H9 (cell line): ENCODE results near the gene SLC43A1. TPM values are rescaled to one million over a fixed set of nuclear protein-coding genes. Genes with fewer than 3 reads are reported as not detected.
A peak's percentile ranks its signal among the peaks of the same experiment; 100 is the strongest.

Experiments used
- DNase-seq: peaks from one replicate; pipeline ENCODE4 v3.0.0-alpha.2; 2017
- H2AFZ ChIP-seq: one replicate; pipeline ENCODE4 v1.6.1; 2013; ENCODE audit warnings: mild to moderate bottlenecking, low read length, control low read depth, moderate library complexity
- H2AK5ac ChIP-seq: 2 replicates; pipeline ENCODE4 v1.6.1; 2013; ENCODE audit warnings: low read length, control low read depth, mixed read lengths; ENCODE audit not compliant: insufficient read length
- H2BK120ac ChIP-seq: one replicate; pipeline ENCODE4 v1.6.1; 2013; ENCODE audit warnings: low read depth, mild to moderate bottlenecking, low read length, control low read depth, inconsistent platforms; ENCODE audit not compliant: poor library complexity, severe bottlenecking
- H2BK12ac ChIP-seq: 2 replicates; pipeline ENCODE4 v1.6.1; 2013; ENCODE audit warnings: low read length, control low read depth, mixed read lengths, low read depth; ENCODE audit not compliant: insufficient read length
- H2BK15ac ChIP-seq: 2 replicates; pipeline ENCODE4 v1.6.1; 2013; ENCODE audit warnings: low read depth, low read length, control low read depth
- H2BK20ac ChIP-seq: one replicate; pipeline ENCODE4 v1.6.1; 2013; ENCODE audit warnings: low read depth, mild to moderate bottlenecking, low read length, control low read depth, inconsistent platforms; ENCODE audit not compliant: poor library complexity, severe bottlenecking
- H2BK5ac ChIP-seq: 2 replicates; pipeline ENCODE4 v1.6.1; 2013; ENCODE audit warnings: low read length, control low read depth, mixed read lengths; ENCODE audit not compliant: insufficient read length
- H3K14ac ChIP-seq: 2 replicates; pipeline ENCODE4 v1.6.1; 2013; ENCODE audit warnings: low read length, control low read depth; ENCODE audit not compliant: insufficient read depth
- H3K18ac ChIP-seq: 2 replicates; pipeline ENCODE4 v1.6.1; 2013; ENCODE audit warnings: low read depth, mild to moderate bottlenecking, mixed read lengths, low read length, control low read depth; ENCODE audit not compliant: insufficient read length
- H3K23ac ChIP-seq: 2 replicates; pipeline ENCODE4 v1.6.1; 2013; ENCODE audit warnings: low read length, control low read depth, mixed read lengths, low read depth; ENCODE audit not compliant: insufficient read length
- H3K23me2 ChIP-seq: 2 replicates; pipeline ENCODE4 v1.6.1; 2013; ENCODE audit warnings: low read depth, mild to moderate bottlenecking, mixed read lengths, low read length, control low read depth; ENCODE audit not compliant: insufficient read length, poor library complexity, severe bottlenecking
- H3K27ac ChIP-seq: 2 replicates; pipeline ENCODE4 v1.5.1; 2013; ENCODE audit warnings: low read length, control low read depth, mixed read lengths, low read depth; ENCODE audit not compliant: insufficient read length
- H3K27me3 ChIP-seq: 2 replicates; pipeline ENCODE4 v1.6.1; 2013; ENCODE audit warnings: low read length, control low read depth, inconsistent platforms; ENCODE audit not compliant: insufficient read depth
- H3K4ac ChIP-seq: 2 replicates; pipeline ENCODE4 v1.6.1; 2013; ENCODE audit warnings: low read depth, mild to moderate bottlenecking, control low read depth, inconsistent platforms, low read length, moderate library complexity
- H3K4me1 ChIP-seq: 2 replicates; pipeline ENCODE4 v1.6.1; 2013; ENCODE audit warnings: low read length, control low read depth, inconsistent platforms; ENCODE audit not compliant: insufficient read depth
- H3K4me2 ChIP-seq: 2 replicates; pipeline ENCODE4 v1.6.1; 2013; ENCODE audit warnings: low read length, control low read depth, mixed read lengths; ENCODE audit not compliant: insufficient read length, insufficient read depth
- H3K56ac ChIP-seq: 2 replicates; pipeline ENCODE4 v1.6.1; 2013; ENCODE audit warnings: low read depth, mild to moderate bottlenecking, mixed read lengths, low read length, control low read depth; ENCODE audit not compliant: insufficient read length
- H3K79me1 ChIP-seq: 2 replicates; pipeline ENCODE4 v1.6.1; 2013; ENCODE audit warnings: low read depth, mild to moderate bottlenecking, moderate library complexity, low read length, control low read depth, inconsistent platforms; ENCODE audit not compliant: insufficient read depth, poor library complexity, severe bottlenecking
- H3K79me2 ChIP-seq: 2 replicates; pipeline ENCODE4 v1.6.1; 2013; ENCODE audit warnings: low read length, control low read depth, inconsistent platforms; ENCODE audit not compliant: insufficient read depth
- H3K9ac ChIP-seq: 2 replicates; pipeline ENCODE4 v1.6.1; 2013; ENCODE audit warnings: low read length, control low read depth, mixed read lengths; ENCODE audit not compliant: insufficient read length; ENCODE audit errors: extremely low read depth
- H3K9me3 ChIP-seq: one replicate; pipeline ENCODE4 v1.6.1; 2013; ENCODE audit warnings: low read depth, low read length, inconsistent platforms; ENCODE audit not compliant: control insufficient read depth
- H3T11ph ChIP-seq: one replicate; pipeline ENCODE4 v1.6.1; 2013; ENCODE audit warnings: mild to moderate bottlenecking, low read length, control low read depth, inconsistent platforms
- H4K20me1 ChIP-seq: one replicate; pipeline ENCODE4 v1.6.1; 2013; ENCODE audit not compliant: control insufficient read depth, insufficient read length, insufficient read depth
- H4K5ac ChIP-seq: 2 replicates; pipeline ENCODE4 v1.6.1; 2013; ENCODE audit warnings: low read depth, mild to moderate bottlenecking, mixed read lengths, low read length, control low read depth; ENCODE audit not compliant: insufficient read length
- H4K8ac ChIP-seq: replicated peaks from 2 replicates; pipeline ENCODE4 v1.6.1; 2013; ENCODE audit warnings: low read length, control low read depth, mixed read lengths, low read depth; ENCODE audit not compliant: insufficient read length
- H4K91ac ChIP-seq: 2 replicates; pipeline ENCODE4 v1.6.1; 2013; ENCODE audit warnings: low read depth, mild to moderate bottlenecking, moderate library complexity, mixed read lengths, low read length, control low read depth; ENCODE audit not compliant: insufficient read length
- H3K27ac Mint-ChIP-seq, 3 experiments: 2 replicates in 2 of 3; 3 replicates in 1 of 3; pipeline ENCODE4 v1.8.0; 2020 to 2021; ENCODE audit warnings: mixed read lengths in 3 of 3, mild to moderate bottlenecking in 1 of 3, moderate library complexity in 1 of 3
- H3K27me3 Mint-ChIP-seq: 2 replicates; pipeline ENCODE4 v1.8.0; 2021; ENCODE audit warnings: low read depth, mild to moderate bottlenecking, moderate library complexity, mixed read lengths
- H3K36me3 Mint-ChIP-seq, 3 experiments: 2 replicates in 2 of 3; 3 replicates in 1 of 3; pipeline ENCODE4 v1.8.0; 2020 to 2021; ENCODE audit warnings: low read depth in 3 of 3, mixed read lengths in 3 of 3; ENCODE audit not compliant: insufficient read depth in 1 of 3
- H3K4me1 Mint-ChIP-seq, 2 experiments: 2 replicates each; pipeline ENCODE4 v1.8.0; 2020; ENCODE audit warnings: mixed read lengths in 2 of 2
- H3K4me3 Mint-ChIP-seq, 2 experiments: 2 replicates in 1 of 2; 3 replicates in 1 of 2; pipeline ENCODE4 v1.8.0; 2020 to 2021; ENCODE audit warnings: mild to moderate bottlenecking in 2 of 2, mixed read lengths in 2 of 2, moderate library complexity in 1 of 2
- H3K9me3 Mint-ChIP-seq, 2 experiments: 2 replicates in 1 of 2; 3 replicates in 1 of 2; pipeline ENCODE4 v1.8.0; 2020; ENCODE audit warnings: mild to moderate bottlenecking in 2 of 2, mixed read lengths in 2 of 2, moderate library complexity in 1 of 2
- CTCF ChIP-seq: fragments of 200-600 bp; sonication (generic); conservative IDR thresholded peaks from 3 replicates; pipeline ENCODE4 v1.8.0; 2021; ENCODE audit warnings: antibody characterized with exemption, mild to moderate bottlenecking
- WGBS: extraction: QIAGEN DNeasy Blood & Tissue Kit; methylation state at CpG from one replicate; pipeline ENCODE4 v1.1.7; 2013; ENCODE audit warnings: missing lambda C conversion rate, low lambda C conversion rate, mixed read lengths; ENCODE audit not compliant: insufficient read length; ENCODE audit errors: extremely low coverage; 5-methylcytosine and 5-hydroxymethylcytosine counted together
- total RNA-seq: library from RNA; stranded (reverse); gene quantifications from 2 replicates; pipeline ENCODE4 v1.2.1, GENCODE V29; 2021

Gene SLC43A1
- total RNA-seq, 1 experiment from 2014 or later, result 17.0 TPM

- no peak overlapping the region for H2BK15ac ChIP-seq
- H3K9me3 ChIP-seq, result no peaks in the 10 kb centered on the region
- H3K23me2 ChIP-seq, result no peaks in the 10 kb centered on the region
- no CpG with 5 or more reads among the region's 8 CpGs for whole genome bisulfite sequencing
- no peak overlapping the region for H3K4me2 ChIP-seq
- H3K14ac ChIP-seq, result no peak overlapping the region
- H3K27me3 ChIP-seq, result no peaks in the 10 kb centered on the region
- H4K91ac ChIP-seq, result no peak overlapping the region
- H2AK5ac ChIP-seq, result no peak overlapping the region
- no peak for TF ChIP-seq CTCF
- Mint-ChIP-seq H3K27ac (peak overlapping the region in 2 of 3 experiments; percentile 67 to 94; a peak in 4 of 7 replicates), H3K4me3 (peak overlapping the region; percentile 6 to 72; a peak in 4 of 5 replicates), H3K4me1 (peaks cover 28 to 57% of the 10 kb centered on the region in 2 experiments), H3K27me3 (no peaks in the 10 kb centered on the region; the same call in 1 of the 2 replicates), H3K36me3 (peaks cover 18 to 32% (median 20%) of the 10 kb centered on the region in 3 experiments; a peak in 6 of 7 replicates), H3K9me3 (no peaks in the 10 kb centered on the region)
- no peak overlapping the region for H4K5ac ChIP-seq
- no peak overlapping the region for H4K8ac ChIP-seq
- peaks cover 5% of the 10 kb centered on the region; the same call in 1 of the 2 replicates for H3K4me1 ChIP-seq
- H2BK120ac ChIP-seq, result no peak overlapping the region
- H4K20me1 ChIP-seq, result no peaks in the 10 kb centered on the region
- no peak overlapping the region for H3K4ac ChIP-seq
- no peak overlapping the region for H3K9ac ChIP-seq
- H2BK12ac ChIP-seq, result no peak overlapping the region
- no peak overlapping the region for H2BK20ac ChIP-seq
- H2BK5ac ChIP-seq, result no peak overlapping the region
- H3K27ac ChIP-seq, result no peak overlapping the region
- H2AFZ ChIP-seq, result no peak overlapping the region
- no peak overlapping the region for H3K18ac ChIP-seq
- no peak overlapping the region for H3K56ac ChIP-seq
- H3T11ph ChIP-seq, result no peak overlapping the region
- no peak overlapping the region for H3K23ac ChIP-seq
- H3K79me2 ChIP-seq, result no peaks in the 10 kb centered on the region
- H3K79me1 ChIP-seq, result no peaks in the 10 kb centered on the region
- DNase-seq, result no peak
Measured at GRCh38 chr11:57500515-57500914, 15.0 kb downstream of the SLC43A1 start.
